A673 (cell line): ENCODE measurements around the gene E2F3.

Experiments
- CTCF ChIP-seq: fragments of 300-800, 200-600 bp; sonication (generic); conservative IDR thresholded peaks from 2 replicates; pipeline ENCODE4 v1.5.1; 2017; ENCODE audit warnings: low read depth, mild to moderate bottlenecking, antibody characterized with exemption, low read length, moderate library complexity, mixed read lengths
- EZH2 ChIP-seq: fragments of 200-600 bp; sonication (generic); IDR thresholded peaks from 2 replicates; pipeline ENCODE4 v1.6.1; 2017; ENCODE audit warnings: borderline replicate concordance, low read depth, mild to moderate bottlenecking, mixed read lengths, antibody characterized with exemption, low read length; ENCODE audit not compliant: poor library complexity, severe bottlenecking

GRCh38 chr6:20386218-20386617 lies 15.5 kb upstream of the E2F3 start:
- TF ChIP-seq CTCF (no peak), EZH2 (no peak)
